ENCODE results near the gene MKKS.
A peak's percentile ranks its signal among the peaks of the same experiment; 100 is the strongest.

DNA sequence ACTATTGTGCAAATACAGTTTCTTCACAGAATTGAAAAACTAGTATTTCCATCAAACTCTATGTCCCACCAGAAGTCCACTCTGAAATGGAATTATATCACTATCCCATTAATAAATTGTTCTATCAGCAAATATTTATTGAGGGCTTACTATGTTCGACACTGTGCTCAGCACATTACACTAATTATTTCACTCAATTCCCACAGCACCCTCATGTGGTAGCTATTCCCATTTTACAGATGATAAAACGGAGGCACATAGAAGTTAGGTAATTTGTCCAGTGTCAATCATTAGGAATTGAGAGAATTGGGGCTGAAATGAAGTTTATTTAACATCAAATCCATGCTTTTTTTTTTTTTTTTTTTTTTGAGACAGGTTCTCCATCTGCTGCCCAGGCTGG lies 52.5 kb downstream of the MKKS start:
- TF ChIP-seq POLR2AphosphoS5 (IDR thresholded peaks at IDR 0.05; ENCODE audit: low read depth, low read length) (no peak), EZH2phosphoT487 (IDR thresholded peaks at IDR 0.05; ENCODE audit: borderline replicate concordance, low read depth) (no peak), RFX5 (IDR thresholded peaks at IDR 0.05; ENCODE audit: low read length) (no peak), TAF1 (IDR thresholded peaks at IDR 0.05; ENCODE audit: borderline replicate concordance, low read depth, low read length) (no peak), RAD21 (IDR thresholded peaks at IDR 0.05; ENCODE audit: low read length) (peak; percentile 23; the same call in 1 of the 2 replicates), FOXM1 (IDR thresholded peaks at IDR 0.05; ENCODE audit: low read depth) (no peak), YY1 (IDR thresholded peaks at IDR 0.05; ENCODE audit: low read depth) (no peak), ELF1 (IDR thresholded peaks at IDR 0.05) (no peak), EP300 (IDR thresholded peaks at IDR 0.05; ENCODE audit: borderline replicate concordance in 1 of 2, low read depth in 1 of 2, low read length in 1 of 2) (no peak)
- TF ChIP-seq, protein P1, sequence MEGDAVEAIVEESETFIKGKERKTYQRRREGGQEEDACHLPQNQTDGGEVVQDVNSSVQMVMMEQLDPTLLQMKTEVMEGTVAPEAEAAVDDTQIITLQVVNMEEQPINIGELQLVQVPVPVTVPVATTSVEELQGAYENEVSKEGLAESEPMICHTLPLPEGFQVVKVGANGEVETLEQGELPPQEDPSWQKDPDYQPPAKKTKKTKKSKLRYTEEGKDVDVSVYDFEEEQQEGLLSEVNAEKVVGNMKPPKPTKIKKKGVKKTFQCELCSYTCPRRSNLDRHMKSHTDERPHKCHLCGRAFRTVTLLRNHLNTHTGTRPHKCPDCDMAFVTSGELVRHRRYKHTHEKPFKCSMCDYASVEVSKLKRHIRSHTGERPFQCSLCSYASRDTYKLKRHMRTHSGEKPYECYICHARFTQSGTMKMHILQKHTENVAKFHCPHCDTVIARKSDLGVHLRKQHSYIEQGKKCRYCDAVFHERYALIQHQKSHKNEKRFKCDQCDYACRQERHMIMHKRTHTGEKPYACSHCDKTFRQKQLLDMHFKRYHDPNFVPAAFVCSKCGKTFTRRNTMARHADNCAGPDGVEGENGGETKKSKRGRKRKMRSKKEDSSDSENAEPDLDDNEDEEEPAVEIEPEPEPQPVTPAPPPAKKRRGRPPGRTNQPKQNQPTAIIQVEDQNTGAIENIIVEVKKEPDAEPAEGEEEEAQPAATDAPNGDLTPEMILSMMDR (IDR thresholded peaks at IDR 0.05), result peak; percentile 43
- TF ChIP-seq, protein P2, sequence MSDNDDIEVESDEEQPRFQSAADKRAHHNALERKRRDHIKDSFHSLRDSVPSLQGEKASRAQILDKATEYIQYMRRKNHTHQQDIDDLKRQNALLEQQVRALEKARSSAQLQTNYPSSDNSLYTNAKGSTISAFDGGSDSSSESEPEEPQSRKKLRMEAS (IDR thresholded peaks at IDR 0.05; ENCODE audit: low read depth), result no peak
- TF ChIP-seq, protein P3, sequence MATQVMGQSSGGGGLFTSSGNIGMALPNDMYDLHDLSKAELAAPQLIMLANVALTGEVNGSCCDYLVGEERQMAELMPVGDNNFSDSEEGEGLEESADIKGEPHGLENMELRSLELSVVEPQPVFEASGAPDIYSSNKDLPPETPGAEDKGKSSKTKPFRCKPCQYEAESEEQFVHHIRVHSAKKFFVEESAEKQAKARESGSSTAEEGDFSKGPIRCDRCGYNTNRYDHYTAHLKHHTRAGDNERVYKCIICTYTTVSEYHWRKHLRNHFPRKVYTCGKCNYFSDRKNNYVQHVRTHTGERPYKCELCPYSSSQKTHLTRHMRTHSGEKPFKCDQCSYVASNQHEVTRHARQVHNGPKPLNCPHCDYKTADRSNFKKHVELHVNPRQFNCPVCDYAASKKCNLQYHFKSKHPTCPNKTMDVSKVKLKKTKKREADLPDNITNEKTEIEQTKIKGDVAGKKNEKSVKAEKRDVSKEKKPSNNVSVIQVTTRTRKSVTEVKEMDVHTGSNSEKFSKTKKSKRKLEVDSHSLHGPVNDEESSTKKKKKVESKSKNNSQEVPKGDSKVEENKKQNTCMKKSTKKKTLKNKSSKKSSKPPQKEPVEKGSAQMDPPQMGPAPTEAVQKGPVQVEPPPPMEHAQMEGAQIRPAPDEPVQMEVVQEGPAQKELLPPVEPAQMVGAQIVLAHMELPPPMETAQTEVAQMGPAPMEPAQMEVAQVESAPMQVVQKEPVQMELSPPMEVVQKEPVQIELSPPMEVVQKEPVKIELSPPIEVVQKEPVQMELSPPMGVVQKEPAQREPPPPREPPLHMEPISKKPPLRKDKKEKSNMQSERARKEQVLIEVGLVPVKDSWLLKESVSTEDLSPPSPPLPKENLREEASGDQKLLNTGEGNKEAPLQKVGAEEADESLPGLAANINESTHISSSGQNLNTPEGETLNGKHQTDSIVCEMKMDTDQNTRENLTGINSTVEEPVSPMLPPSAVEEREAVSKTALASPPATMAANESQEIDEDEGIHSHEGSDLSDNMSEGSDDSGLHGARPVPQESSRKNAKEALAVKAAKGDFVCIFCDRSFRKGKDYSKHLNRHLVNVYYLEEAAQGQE (IDR thresholded peaks at IDR 0.05; ENCODE audit: low read depth, low read length), result no peak
